ENCODE results near the gene IL1RL1. TPM values are rescaled to one million over a fixed set of nuclear protein-coding genes. Genes with fewer than 3 reads are reported as not detected.

Gene IL1RL1
- total RNA-seq, 1 experiment from 2014 or later, result not detected

GRCh38 chr2:102383722-102384121 is 72.4 kb downstream of the IL1RL1 start:
- peaks cover 71% of the 10 kb centered on the region for H3K9me3 Mint-ChIP-seq
- no peaks in the 10 kb centered on the region for H3K4me1 Mint-ChIP-seq
- no peak overlapping the region for H3K27ac Mint-ChIP-seq
- peaks cover 37% of the 10 kb centered on the region for H3K36me3 Mint-ChIP-seq
- POLR2A ChIA-PET, result no interaction called here
- TF ChIP-seq FOXK1 (CRISPR knock-in tag; IDR thresholded peaks at IDR 0.05) (no peak), GTF2I (CRISPR knock-in tag; conservative IDR thresholded peaks at IDR 0.05) (no peak), MLX (CRISPR knock-in tag; IDR thresholded peaks at IDR 0.05) (no peak), TP53 (CRISPR knock-in tag; IDR thresholded peaks at IDR 0.05) (no peak), EMX1 (CRISPR knock-in tag; IDR thresholded peaks at IDR 0.05) (no peak), ZNF317 (CRISPR knock-in tag; IDR thresholded peaks at IDR 0.05; ENCODE audit: borderline replicate concordance, low read depth) (no peak), ZNF416 (CRISPR knock-in tag; IDR thresholded peaks at IDR 0.05) (no peak), GRHL2 (CRISPR knock-in tag; IDR thresholded peaks at IDR 0.05; ENCODE audit: insufficient replicate concordance, severe bottlenecking) (no peak), IRF2 (CRISPR knock-in tag; IDR thresholded peaks at IDR 0.05; ENCODE audit: borderline replicate concordance, low read depth) (no peak), TCF7 (CRISPR knock-in tag; IDR thresholded peaks at IDR 0.05; ENCODE audit: low read depth) (no peak), NFYB (CRISPR knock-in tag; conservative IDR thresholded peaks at IDR 0.05; ENCODE audit: low read depth) (no peak), NR3C1 (CRISPR knock-in tag; conservative IDR thresholded peaks at IDR 0.05; ENCODE audit: low read depth) (no peak), ZBTB21 (CRISPR knock-in tag; IDR thresholded peaks at IDR 0.05; ENCODE audit: borderline replicate concordance) (no peak), ZNF423 (CRISPR knock-in tag; IDR thresholded peaks at IDR 0.05) (no peak)
- TF ChIP-seq, protein P1, sequence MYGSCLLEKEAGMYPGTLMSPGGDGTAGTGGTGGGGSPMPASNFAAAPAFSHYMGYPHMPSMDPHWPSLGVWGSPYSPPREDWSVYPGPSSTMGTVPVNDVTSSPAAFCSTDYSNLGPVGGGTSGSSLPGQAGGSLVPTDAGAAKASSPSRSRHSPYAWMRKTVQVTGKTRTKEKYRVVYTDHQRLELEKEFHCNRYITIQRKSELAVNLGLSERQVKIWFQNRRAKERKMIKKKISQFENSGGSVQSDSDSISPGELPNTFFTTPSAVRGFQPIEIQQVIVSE (CRISPR knock-in tag; IDR thresholded peaks at IDR 0.05; ENCODE audit: borderline replicate concordance), result no peak
- ATAC-seq (no peak), DNase-seq (ENCODE audit: low spot score) (no peak)
- no peak overlapping the region for H3K4me3 Mint-ChIP-seq
- CTCF ChIA-PET, result no interaction called here
- peaks cover 8% of the 10 kb centered on the region; the same call in 1 of the 2 replicates for H3K27me3 Mint-ChIP-seq (ENCODE audit: low read depth)

- peaks cover 34% of the 10 kb centered on the region for H3K36me3 Mint-ChIP-seq
- no peak overlapping the region for H3K4me3 Mint-ChIP-seq
- no peak for DNase-seq (ENCODE audit: low spot score)
- no peak for ATAC-seq
- H3K27me3 Mint-ChIP-seq (ENCODE audit: low read depth), result no peaks in the 10 kb centered on the region
- TF ChIP-seq IRF2 (CRISPR knock-in tag; IDR thresholded peaks at IDR 0.05; ENCODE audit: borderline replicate concordance, low read depth) (no peak), E2F1 (CRISPR knock-in tag; IDR thresholded peaks at IDR 0.05) (no peak), ELF4 (CRISPR knock-in tag; IDR thresholded peaks at IDR 0.05; ENCODE audit: low read depth) (no peak), TCF7 (CRISPR knock-in tag; IDR thresholded peaks at IDR 0.05; ENCODE audit: low read depth) (no peak), JUN (CRISPR knock-in tag; IDR thresholded peaks at IDR 0.05) (no peak), ESRRA (CRISPR knock-in tag; IDR thresholded peaks at IDR 0.05; ENCODE audit: borderline replicate concordance) (no peak), EMX1 (CRISPR knock-in tag; IDR thresholded peaks at IDR 0.05) (no peak), SMAD3 (CRISPR knock-in tag; IDR thresholded peaks at IDR 0.05; ENCODE audit: borderline replicate concordance) (no peak)
- TF ChIP-seq, protein P2, sequence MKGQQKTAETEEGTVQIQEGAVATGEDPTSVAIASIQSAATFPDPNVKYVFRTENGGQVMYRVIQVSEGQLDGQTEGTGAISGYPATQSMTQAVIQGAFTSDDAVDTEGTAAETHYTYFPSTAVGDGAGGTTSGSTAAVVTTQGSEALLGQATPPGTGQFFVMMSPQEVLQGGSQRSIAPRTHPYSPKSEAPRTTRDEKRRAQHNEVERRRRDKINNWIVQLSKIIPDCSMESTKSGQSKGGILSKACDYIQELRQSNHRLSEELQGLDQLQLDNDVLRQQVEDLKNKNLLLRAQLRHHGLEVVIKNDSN (CRISPR knock-in tag; IDR thresholded peaks at IDR 0.05), result no peak
- TF ChIP-seq, protein P3, sequence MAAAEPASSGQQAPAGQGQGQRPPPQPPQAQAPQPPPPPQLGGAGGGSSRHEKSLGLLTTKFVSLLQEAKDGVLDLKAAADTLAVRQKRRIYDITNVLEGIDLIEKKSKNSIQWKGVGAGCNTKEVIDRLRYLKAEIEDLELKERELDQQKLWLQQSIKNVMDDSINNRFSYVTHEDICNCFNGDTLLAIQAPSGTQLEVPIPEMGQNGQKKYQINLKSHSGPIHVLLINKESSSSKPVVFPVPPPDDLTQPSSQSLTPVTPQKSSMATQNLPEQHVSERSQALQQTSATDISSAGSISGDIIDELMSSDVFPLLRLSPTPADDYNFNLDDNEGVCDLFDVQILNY (CRISPR knock-in tag; IDR thresholded peaks at IDR 0.05), result no peak
- TF ChIP-seq, protein P4, sequence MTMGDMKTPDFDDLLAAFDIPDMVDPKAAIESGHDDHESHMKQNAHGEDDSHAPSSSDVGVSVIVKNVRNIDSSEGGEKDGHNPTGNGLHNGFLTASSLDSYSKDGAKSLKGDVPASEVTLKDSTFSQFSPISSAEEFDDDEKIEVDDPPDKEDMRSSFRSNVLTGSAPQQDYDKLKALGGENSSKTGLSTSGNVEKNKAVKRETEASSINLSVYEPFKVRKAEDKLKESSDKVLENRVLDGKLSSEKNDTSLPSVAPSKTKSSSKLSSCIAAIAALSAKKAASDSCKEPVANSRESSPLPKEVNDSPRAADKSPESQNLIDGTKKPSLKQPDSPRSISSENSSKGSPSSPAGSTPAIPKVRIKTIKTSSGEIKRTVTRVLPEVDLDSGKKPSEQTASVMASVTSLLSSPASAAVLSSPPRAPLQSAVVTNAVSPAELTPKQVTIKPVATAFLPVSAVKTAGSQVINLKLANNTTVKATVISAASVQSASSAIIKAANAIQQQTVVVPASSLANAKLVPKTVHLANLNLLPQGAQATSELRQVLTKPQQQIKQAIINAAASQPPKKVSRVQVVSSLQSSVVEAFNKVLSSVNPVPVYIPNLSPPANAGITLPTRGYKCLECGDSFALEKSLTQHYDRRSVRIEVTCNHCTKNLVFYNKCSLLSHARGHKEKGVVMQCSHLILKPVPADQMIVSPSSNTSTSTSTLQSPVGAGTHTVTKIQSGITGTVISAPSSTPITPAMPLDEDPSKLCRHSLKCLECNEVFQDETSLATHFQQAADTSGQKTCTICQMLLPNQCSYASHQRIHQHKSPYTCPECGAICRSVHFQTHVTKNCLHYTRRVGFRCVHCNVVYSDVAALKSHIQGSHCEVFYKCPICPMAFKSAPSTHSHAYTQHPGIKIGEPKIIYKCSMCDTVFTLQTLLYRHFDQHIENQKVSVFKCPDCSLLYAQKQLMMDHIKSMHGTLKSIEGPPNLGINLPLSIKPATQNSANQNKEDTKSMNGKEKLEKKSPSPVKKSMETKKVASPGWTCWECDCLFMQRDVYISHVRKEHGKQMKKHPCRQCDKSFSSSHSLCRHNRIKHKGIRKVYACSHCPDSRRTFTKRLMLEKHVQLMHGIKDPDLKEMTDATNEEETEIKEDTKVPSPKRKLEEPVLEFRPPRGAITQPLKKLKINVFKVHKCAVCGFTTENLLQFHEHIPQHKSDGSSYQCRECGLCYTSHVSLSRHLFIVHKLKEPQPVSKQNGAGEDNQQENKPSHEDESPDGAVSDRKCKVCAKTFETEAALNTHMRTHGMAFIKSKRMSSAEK (CRISPR knock-in tag; IDR thresholded peaks at IDR 0.05; ENCODE audit: borderline replicate concordance), result no peak
- H3K9me3 Mint-ChIP-seq, result peaks cover 57% of the 10 kb centered on the region
- CTCF ChIA-PET, result no interaction called here
- POLR2A ChIA-PET, result no interaction called here
- no peak overlapping the region for H3K27ac Mint-ChIP-seq
- H3K4me1 Mint-ChIP-seq, result no peaks in the 10 kb centered on the region
These were observed 74.2 kb downstream of the IL1RL1 start for GRCh38 chr2:102385522-102385921.

Measured in WTC11 (cell line).